Heart left ventricle (tissue), 16 donors: ENCODE data around the gene DOCK3. TPM values are rescaled to one million over a fixed set of nuclear protein-coding genes. Genes with fewer than 3 reads are reported as not detected.

ENCODE experiments used
- ATAC-seq, 4 donors: fragments of 200-7000 bp; cut with Tn5 transposase; one replicate each; pipeline ENCODE4 v1.9.1; 2020 to 2022; ENCODE audit warnings: moderate library complexity in 4 of 4, mild to moderate bottlenecking in 3 of 4, moderate number of reproducible peaks in 1 of 4
- DNase-seq, 5 donors: peaks; one replicate each; pipeline ENCODE4 v3.0.0-alpha.2; 2020
- H3K27ac ChIP-seq, 12 donors: fragments of 200-600 bp; sonication (generic) in 4 of 12; one replicate each; pipeline versions ENCODE4 v1.5.0 to v1.8.0; 2016 to 2022; ENCODE audit warnings: mild to moderate bottlenecking in 2 of 12
- H3K27me3 ChIP-seq, 9 donors: fragments of 200-600 bp; sonication (generic) in 2 of 9; one replicate each; pipeline versions ENCODE4 v1.5.1 to v1.8.0; 2016 to 2022; ENCODE audit warnings: mild to moderate bottlenecking in 3 of 9
- H3K36me3 ChIP-seq, 9 donors: fragments of 200-600 bp; sonication (generic) in 2 of 9; one replicate each; pipeline versions ENCODE4 v1.5.0 to v1.8.0; 2018 to 2022; ENCODE audit warnings: mild to moderate bottlenecking in 2 of 9
- H3K4me1 ChIP-seq, 12 donors: fragments of 200-600 bp; sonication (generic) in 4 of 12; one replicate each; pipeline versions ENCODE4 v1.5.0 to v1.8.0; 2016 to 2022; ENCODE audit warnings: mild to moderate bottlenecking in 3 of 12
- H3K4me3 ChIP-seq, 12 donors: fragments of 200-600 bp; sonication (generic) in 4 of 12; one replicate each; pipeline versions ENCODE4 v1.5.0 to v1.8.0; 2017 to 2022; ENCODE audit warnings: mild to moderate bottlenecking in 9 of 12, moderate library complexity in 4 of 12
- H3K9me3 ChIP-seq, 12 donors: fragments of 200-600 bp; sonication (generic) in 4 of 12; one replicate each; pipeline versions ENCODE4 v1.5.0 to v1.8.0; 2016 to 2022; ENCODE audit warnings: mild to moderate bottlenecking in 1 of 12
- POLR2A ChIP-seq, 2 donors: fragments of 450-650 bp; IDR thresholded peaks; one replicate each; pipeline ENCODE4 v1.6.1; 2017; ENCODE audit warnings: antibody characterized with exemption in 2 of 2, mild to moderate bottlenecking in 2 of 2, moderate library complexity in 2 of 2
- WGBS, 4 donors: extraction: QIAGEN DNeasy Blood & Tissue Kit in 2 of 4; methylation state at CpG; one replicate each; pipeline versions ENCODE4 v1.1.5 to v1.1.7; 2013 to 2018; 5-methylcytosine and 5-hydroxymethylcytosine counted together
- intact Hi-C, 10 donors: fragments of 100-400 bp; cut with DNase I; formaldehyde crosslinking; loops; one replicate each; pipeline versions ENCODE4 v1.11.1 to v1.14.2; 2022
- polyA plus RNA-seq, 2 donors: library from polyadenylated mRNA; stranded (reverse); fragments of 200-250 nt; gene quantifications; one replicate each; pipeline ENCODE4 v1.2.3, GENCODE V29; 2013
- total RNA-seq, 9 donors: library from RNA; depleted of rRNA in 2 of 9; stranded (reverse); fragments of >200 nt in 2 of 9; fragmentation: NEBNext Ultra II Directional in 3 of 9; extraction: Animal tissue kit (Norgen Biotek cat#: 25700) in 3 of 9; gene quantifications; one replicate each; pipeline versions ENCODE4 v1.1.0 to v1.2.4, GENCODE V29; 2016 to 2023
- TF ChIP-seq, protein P1 (sequence below), 12 donors: fragments of 200-600 bp; sonication (generic) in 4 of 12; IDR thresholded peaks; one replicate each; pipeline versions ENCODE4 v1.5.0 to v1.8.0; 2018 to 2022; ENCODE audit warnings: antibody characterized with exemption in 12 of 12, mild to moderate bottlenecking in 5 of 12
- donor health status: ischemic (EF 13 %, LVEDD 7.1; RV severe dilation, severe dysfunction).
- donor health status: healthy with polysubstance abuse.
- donor health status: DM: no; HTN: yes; CAD: no.
- donor health status: DM: no; HTN: no; CAD: no.
- donor health status: ischemic (EF 25% LVEDD 6.9; RV normal size, moderate dysfunction).
- donor health status: ischemic (EF 25% LVEDD 5.7; RV mildly dilated, moderate dysfunction).
- donor health status: healthy.
- donor health status: DM: yes; HTN: yes; CAD: no.
- donor health status: ischemic (EF 35%, LVEDD 5.7; RV mildly dilated, moderate dysfunction).
- donor health status: nonischemic (EF 11% LVEDD 7.7; RV severe dilation, severe dysfunction).
- donor health status: DM: yes; HTN: yes; CAD: no.
- donor health status: PGD.
- donor health status: ischemic (EF 29% LVEDD 5.4; RV normal size, mild dysfunction).
- donor health status: nonischemic (EF 23%, LVEDD 6.1; RV moderate dilation, normal function).

DOCK3 gene
- total and polyA plus RNA-seq, 11 donors, result 2.0 to 6.7 (median 4.8) TPM

DNA sequence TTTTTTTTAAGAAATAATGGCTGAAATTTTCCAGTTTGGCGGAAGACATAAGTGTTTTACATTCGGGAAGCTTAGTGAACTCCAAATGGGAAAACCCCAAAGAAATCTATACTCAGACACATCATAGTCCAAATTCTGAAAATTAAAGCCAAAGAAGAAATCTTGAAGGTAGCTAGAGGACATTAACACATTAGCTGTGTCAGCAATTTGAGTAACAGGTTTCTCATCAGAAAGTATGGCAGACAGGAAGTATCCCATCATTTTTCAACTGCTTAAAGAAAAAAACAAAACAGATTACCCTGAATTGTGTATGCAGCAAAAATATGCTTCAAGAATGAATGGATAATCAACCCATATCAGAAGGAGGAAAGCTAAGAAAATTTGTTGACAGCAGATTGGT, 261.7 kb downstream of the DOCK3 start:
- intact Hi-C loops, result no loop called here
- Histone ChIP-seq H3K27me3 (no peaks in the 10 kb centered on the region), H3K9me3 (peaks cover 0 to 9% (median 0%) of the 10 kb centered on the region in 12 donors), H3K4me3 (no peak overlapping the region), H3K27ac (no peak overlapping the region), H3K4me1 (no peaks in the 10 kb centered on the region), H3K36me3 (no peaks in the 10 kb centered on the region)
- TF ChIP-seq, protein P1, sequence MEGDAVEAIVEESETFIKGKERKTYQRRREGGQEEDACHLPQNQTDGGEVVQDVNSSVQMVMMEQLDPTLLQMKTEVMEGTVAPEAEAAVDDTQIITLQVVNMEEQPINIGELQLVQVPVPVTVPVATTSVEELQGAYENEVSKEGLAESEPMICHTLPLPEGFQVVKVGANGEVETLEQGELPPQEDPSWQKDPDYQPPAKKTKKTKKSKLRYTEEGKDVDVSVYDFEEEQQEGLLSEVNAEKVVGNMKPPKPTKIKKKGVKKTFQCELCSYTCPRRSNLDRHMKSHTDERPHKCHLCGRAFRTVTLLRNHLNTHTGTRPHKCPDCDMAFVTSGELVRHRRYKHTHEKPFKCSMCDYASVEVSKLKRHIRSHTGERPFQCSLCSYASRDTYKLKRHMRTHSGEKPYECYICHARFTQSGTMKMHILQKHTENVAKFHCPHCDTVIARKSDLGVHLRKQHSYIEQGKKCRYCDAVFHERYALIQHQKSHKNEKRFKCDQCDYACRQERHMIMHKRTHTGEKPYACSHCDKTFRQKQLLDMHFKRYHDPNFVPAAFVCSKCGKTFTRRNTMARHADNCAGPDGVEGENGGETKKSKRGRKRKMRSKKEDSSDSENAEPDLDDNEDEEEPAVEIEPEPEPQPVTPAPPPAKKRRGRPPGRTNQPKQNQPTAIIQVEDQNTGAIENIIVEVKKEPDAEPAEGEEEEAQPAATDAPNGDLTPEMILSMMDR (IDR thresholded peaks at IDR 0.05), result no peak
- TF ChIP-seq POLR2A (IDR thresholded peaks at IDR 0.05), result no peak
- 87 to 93% (median 93%) methylated on average over 2 of the region's 2 CpGs for WGBS, 4 donors
- ATAC-seq (no peak), DNase-seq (no peak)

DNA sequence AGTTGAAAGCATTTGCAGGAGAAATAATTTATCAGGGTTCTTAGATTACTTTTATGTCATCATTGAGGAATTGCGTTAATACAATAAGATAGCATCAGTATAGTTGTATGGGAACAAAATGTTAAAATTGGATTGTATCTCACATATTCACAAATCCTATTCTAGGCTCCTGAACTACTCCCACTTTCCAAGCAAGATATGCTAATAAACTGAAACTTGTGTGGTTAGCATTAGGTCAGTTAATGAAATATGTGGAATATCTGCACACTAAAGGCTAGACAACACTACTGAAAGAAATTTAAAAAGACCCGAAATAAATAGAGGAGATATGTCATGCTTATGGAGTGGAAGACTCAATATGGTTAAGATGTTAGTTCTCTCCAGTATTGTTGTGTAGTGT, 272.7 kb downstream of the DOCK3 start:
- intact Hi-C loops, result no loop called here
- ATAC-seq (no peak), DNase-seq (no peak)
- Histone ChIP-seq H3K9me3 (peaks cover 0 to 7% (median 0%) of the 10 kb centered on the region in 12 donors), H3K4me3 (no peak overlapping the region), H3K4me1 (no peaks in the 10 kb centered on the region), H3K27ac (no peak overlapping the region), H3K27me3 (no peaks in the 10 kb centered on the region), H3K36me3 (no peaks in the 10 kb centered on the region)
- 85 to 93% (median 89%) methylated on average over 2 of the region's 2 CpGs for WGBS, 4 donors
- TF ChIP-seq POLR2A (IDR thresholded peaks at IDR 0.05), result no peak
- TF ChIP-seq, protein P1 (IDR thresholded peaks at IDR 0.05), result no peak

GRCh38 chr3:50950591-50950990, 275.9 kb downstream of the DOCK3 start:
- no peak for DNase-seq
- TF ChIP-seq, protein P1 (IDR thresholded peaks at IDR 0.05), result no peak
- TF ChIP-seq POLR2A (IDR thresholded peaks at IDR 0.05), result no peak
- no peak for ATAC-seq
- 61 to 71% (median 66%) methylated on average over 2 of the region's 2 CpGs for WGBS, 4 donors
- H3K9me3 ChIP-seq, result peaks cover 0 to 7% (median 0%) of the 10 kb centered on the region in 12 donors
- intact Hi-C loops, result no loop called here
- H3K4me3 ChIP-seq, result no peak overlapping the region
- no peaks in the 10 kb centered on the region for H3K27me3 ChIP-seq
- H3K4me1 ChIP-seq, result no peaks in the 10 kb centered on the region
- no peak overlapping the region for H3K27ac ChIP-seq
- H3K36me3 ChIP-seq, result no peaks in the 10 kb centered on the region

GRCh38 chr3:50953825-50954414, 279.2 kb downstream of the DOCK3 start:
- DNase-seq (no peak), ATAC-seq (no peak)
- intact Hi-C loops, result no loop called here
- H3K27ac ChIP-seq, result no peak overlapping the region
- no peaks in the 10 kb centered on the region for H3K36me3 ChIP-seq
- H3K4me3 ChIP-seq, result no peak overlapping the region
- no peak for TF ChIP-seq POLR2A (IDR thresholded peaks at IDR 0.05)
- TF ChIP-seq, protein P1 (IDR thresholded peaks at IDR 0.05), result no peak
- WGBS, 4 donors, result 71 to 77% (median 72%) methylated on average over 5 of the region's 5 CpGs
- H3K9me3 ChIP-seq, result peaks cover 0 to 7% (median 0%) of the 10 kb centered on the region in 12 donors
- no peaks in the 10 kb centered on the region for H3K27me3 ChIP-seq
- H3K4me1 ChIP-seq, result no peaks in the 10 kb centered on the region
